B cell (primary cell): ENCODE results near the gene USP37.

ENCODE experiments used
- CTCF ChIP-seq: fragments of 200-600 bp; IDR thresholded peaks from one replicate; pipeline ENCODE4 v1.8.0; 2022; ENCODE audit warnings: antibody characterized with exemption, mild to moderate bottlenecking
- EZH2 ChIP-seq: IDR thresholded peaks from 2 replicates; pipeline ENCODE4 v1.6.1; 2012; ENCODE audit warnings: borderline replicate concordance, low read depth, mild to moderate bottlenecking, moderate library complexity, low read length; ENCODE audit not compliant: insufficient read depth, poor library complexity, severe bottlenecking

DNA sequence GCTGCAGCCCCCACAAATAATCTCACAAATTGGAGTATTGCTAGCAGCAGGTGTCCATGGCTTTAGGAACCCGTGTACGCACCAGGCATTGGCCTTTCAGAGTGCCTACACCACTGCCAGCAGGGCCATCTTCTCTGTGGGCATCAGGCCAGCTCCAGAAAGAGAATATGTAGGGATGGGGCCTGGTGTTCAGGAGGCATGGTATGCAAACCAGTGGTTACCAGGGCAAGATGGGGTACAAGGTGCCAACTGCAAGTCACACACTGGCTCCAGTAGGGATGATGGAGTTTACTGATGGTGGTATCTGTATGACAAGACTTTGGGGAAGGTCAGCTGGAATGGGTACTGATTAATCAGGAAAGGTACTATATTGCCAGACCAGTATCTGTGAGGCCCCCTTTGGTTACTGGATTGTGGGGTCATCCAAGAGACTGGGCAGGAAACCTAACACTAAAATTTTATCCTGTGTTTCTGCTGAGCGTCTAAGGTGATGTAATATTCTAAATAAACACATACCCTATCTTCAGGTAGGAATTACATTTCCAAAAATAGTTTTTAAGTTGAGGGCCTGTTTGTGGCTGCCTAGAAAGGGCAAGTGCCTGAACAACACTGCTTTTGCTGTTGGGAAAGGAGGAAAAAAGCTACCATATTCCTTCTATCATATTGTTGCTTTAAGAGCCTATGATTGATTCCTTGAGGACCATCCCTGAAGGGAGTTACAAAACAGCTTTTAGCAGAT, 9.5 kb upstream of the USP37 start:
- TF ChIP-seq CTCF (no peak), EZH2 (no peak)
